Left hindlimb (tissue), 1 donor: ENCODE results near the gene C16orf92.

Source experiments
- DNase-seq: peaks from one replicate; pipeline ENCODE4 v3.0.0-alpha.2; 2018

The C16orf92 gene, protein sequence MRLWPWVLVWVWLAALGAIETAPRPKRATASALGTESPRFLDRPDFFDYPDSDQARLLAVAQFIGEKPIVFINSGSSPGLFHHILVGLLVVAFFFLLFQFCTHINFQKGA

DNA sequence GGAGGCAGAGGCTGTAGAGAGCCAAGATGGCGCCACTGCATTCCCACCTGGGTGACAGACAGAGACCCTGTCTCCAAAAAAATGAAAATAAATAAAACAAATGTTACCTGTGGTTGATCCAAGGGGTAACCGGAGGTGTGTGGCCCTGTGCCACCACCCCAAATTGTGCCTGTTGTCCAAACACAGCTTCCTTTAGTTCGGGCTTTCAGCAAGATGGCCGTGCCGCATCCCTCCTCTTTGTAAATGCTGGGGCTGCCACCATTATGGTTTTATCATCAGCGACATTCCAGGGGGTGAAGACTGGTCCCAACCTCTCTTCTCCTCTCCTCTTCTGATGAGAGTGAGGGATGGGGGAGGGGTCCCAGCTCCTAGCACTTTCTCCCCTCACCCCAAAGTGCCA, at the start of gene C16orf92:
Gene C16orf92 (plus strand): TSS at position 312 of the 400 bp plus-strand sequence. CDS start 143 bp downstream, outside the sequence.
- DNase-seq: no peak

- peak; percentile 100 for DNase-seq
These were observed 49.4 kb upstream of the C16orf92 start, which contains the start of gene TAOK2 for GRCh38 chr16:29973384-29974246. TSS of gene TAOK2 (plus strand) at chr16:29973868. CDS start at chr16:29977773, 3,905 bp downstream.

- peak; percentile 50 for DNase-seq
These were observed 48.5 kb upstream of the C16orf92 start for GRCh38 chr16:29974291-29975133.

DNA sequence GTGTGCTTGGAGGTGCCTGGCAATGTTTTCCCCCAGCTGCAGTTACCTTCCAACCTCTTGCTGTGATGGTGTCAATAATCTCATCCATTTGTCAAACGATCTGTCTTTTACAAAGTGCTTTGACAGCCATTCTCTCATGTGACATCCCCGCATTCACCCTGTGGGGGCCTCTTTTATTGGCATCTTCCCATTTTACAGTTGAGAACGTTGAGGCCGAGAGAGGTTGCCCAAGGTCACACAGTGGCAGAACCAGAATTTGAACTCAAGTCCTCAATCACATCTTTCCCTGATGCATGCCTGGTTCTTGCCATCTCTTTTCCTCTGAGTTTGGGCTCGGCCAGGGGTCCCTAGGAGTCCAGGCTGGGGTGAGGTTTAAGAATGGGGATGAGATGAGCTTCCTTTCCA, 47.9 kb upstream of the C16orf92 start:
- no peak for DNase-seq

DNA sequence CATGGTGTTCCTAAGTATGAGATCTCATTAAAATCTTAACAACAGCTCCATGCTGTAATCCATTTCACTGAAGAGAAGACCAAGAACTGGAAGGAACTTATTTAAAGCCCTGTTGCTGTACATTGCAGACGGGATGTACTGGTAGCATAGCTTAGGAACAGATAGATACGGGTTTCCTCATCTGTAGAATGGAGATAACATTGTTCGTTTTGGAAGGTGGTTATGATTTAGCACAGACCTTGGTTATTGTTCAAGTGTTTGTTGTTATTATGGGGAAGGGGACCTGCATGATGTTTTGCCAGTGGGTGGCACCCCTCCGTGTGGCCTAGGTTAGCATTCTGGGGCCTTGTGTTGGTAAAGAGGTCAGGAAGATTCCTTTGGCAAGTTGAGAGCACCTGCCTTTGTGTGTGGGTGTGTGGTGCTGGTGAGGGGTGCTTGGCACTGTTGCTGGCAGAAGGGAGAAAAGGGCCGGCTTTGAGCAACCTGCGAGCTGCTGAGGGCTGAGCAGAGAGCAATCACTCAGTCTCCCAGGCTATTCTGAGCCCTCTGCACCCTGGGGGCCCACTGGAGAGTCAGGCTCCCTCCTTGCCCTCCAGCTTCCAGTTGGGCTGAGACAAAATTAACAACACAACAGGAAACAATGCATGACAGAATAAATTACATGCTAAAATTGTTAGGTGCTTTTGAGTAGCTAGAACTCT, 47.0 kb upstream of the C16orf92 start:
- no peak for DNase-seq

GRCh38 chr16:29977063-29977825, 45.8 kb upstream of the C16orf92 start:
- DNase-seq: no peak

GRCh38 chr16:29978081-29978480, 44.9 kb upstream of the C16orf92 start:
- no peak for DNase-seq

DNA sequence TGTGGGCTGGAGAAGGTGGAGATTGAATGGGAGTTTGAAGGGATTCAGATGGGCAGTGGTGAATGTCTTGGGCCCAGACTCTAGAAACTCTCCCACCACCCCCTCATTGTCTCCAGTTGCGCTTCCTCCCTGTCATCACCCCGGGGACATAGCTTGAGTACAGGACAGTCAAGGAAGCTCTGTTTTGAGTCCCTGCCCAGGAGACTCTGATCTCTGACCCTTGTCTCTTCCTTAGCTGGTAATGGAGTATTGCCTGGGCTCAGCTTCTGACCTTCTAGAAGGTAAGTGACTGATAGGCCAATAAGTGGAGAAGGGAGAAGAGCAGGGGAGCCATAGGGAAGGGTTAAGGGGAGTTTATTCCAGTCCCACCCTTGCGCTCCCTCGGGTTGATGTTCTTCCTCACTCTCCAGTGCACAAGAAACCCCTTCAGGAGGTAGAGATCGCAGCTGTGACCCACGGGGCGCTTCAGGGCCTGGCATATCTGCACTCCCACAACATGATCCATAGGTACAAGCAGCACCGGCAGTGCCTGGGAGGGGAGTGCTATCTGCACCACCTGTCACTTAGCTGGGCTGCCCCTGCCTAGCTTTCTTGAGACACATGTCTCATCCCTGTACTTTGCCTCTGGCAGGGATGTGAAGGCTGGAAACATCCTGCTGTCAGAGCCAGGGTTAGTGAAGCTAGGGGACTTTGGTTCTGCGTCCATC, 44.3 kb upstream of the C16orf92 start:
- no peak for DNase-seq

- DNase-seq: no peak
These were observed 40.2 kb upstream of the C16orf92 start for GRCh38 chr16:29982560-29983419.

DNA sequence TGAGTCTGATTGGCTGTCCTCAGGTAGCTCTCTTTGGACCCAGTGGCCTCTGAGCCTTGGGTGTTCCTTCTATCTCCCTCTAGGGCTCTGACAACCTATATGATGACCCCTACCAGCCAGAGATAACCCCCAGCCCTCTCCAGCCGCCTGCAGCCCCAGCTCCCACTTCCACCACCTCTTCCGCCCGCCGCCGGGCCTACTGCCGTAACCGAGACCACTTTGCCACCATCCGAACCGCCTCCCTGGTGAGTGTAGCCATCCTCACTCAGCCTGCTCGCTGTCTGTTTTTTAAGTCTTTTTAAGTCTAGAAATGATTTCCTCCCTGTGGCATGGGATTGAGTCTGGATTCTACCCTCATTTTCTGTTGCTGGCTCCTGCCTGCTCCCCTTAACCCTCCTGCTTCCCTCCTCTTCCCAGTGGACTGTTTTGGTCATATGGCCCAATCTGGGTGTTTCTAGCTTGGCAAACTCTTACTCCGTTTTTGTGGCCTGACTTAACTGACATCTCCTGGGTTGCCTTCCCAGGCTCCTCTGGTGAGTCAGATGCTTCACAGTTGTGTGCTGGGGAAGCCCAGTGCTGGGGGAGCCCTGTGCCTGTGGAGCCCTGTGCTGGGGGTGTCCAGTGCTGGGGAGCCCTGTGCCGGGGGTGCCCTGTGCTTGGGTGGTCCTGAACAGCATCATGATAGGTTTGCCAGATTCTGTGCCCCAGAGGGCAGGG, 39.4 kb upstream of the C16orf92 start:
- no peak for DNase-seq

DNA sequence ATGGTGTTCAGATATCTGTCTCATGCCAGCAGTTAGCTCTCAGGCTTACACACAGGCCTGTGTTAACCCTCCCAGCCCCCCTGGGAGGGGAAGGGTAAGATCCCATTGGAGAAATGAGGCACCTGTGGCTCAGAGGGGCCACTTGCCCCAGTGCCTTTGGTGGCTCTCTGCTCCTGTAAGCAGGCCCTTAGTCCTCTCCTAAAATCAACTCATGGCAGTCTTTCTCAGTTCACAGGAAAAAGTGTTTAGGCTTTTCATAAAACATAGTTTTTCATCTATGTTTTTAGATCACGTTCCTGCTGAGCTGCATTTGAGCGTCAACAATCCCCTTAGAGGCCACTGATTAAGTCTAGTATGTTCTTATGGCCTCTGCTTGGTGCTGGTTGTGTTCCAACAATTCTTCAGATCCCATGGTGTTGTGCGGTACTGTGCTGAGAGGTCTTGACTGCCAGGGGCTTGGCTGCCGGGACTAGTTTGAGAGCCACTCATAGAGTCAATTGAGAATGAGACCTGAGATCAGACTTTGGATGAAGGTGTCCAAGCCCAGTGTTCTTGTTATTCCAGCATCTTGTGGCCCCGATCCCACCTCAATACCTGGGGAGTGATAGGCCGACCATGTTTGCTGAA, 38.7 kb upstream of the C16orf92 start:
- DNase-seq: no peak

- DNase-seq: no peak
These were observed 38.2 kb upstream of the C16orf92 start for GRCh38 chr16:29984764-29985147.

GRCh38 chr16:29985271-29985811, 37.7 kb upstream of the C16orf92 start:
- DNase-seq: no peak

GRCh38 chr16:29986231-29986630, 36.8 kb upstream of the C16orf92 start:
- no peak for DNase-seq

- no peak for DNase-seq
These were observed 36.1 kb upstream of the C16orf92 start for GRCh38 chr16:29986931-29987330.

- no peak for DNase-seq
These were observed 35.5 kb upstream of the C16orf92 start for GRCh38 chr16:29987371-29988085.

DNA sequence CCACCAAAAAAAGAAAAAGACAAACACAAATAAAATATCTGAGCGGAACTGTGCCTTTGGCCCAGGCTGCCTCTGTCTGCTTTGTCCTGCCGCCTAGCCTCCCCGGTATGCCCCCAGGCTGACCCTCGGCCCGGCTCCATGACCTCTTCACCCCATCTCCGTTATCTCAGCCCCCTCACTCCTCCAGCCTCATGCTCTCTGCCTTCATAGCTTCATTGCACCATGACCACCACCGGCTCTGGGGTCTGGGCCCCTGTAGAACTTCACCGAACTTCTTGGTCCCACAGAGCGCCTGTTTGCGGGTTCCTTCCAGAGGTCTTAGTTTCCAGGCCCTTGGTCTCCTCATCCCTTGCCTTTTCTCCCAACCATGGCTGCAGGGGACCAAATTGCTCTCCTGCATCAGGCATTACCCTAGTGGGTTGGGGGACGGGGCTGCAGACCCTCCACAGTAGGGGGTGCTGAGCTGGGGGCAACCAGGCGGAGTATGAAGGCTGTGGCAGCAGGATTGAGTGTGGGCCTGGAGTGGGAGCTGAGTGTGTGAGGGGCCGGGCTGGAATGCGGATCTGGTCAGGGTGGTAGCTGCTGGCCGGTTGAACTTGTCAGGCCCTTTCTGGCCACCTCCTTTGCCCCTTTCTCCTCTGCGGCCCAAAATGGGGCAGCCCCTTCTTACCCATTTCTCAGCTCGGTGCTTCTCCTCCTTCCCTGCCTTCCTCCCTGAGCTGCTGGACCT, 34.5 kb upstream of the C16orf92 start:
- no peak for DNase-seq
